Left ventricle myocardium inferior (tissue), 1 donor: ENCODE results near the gene TBC1D16. TPM values are rescaled to one million over a fixed set of nuclear protein-coding genes. Genes with fewer than 3 reads are reported as not detected.

Experiments
- DNase-seq: peaks from one replicate; pipeline ENCODE4 v3.0.0-alpha.2; 2020
- H3K27ac ChIP-seq: fragments of 200-600 bp; replicated peaks from 2 replicates; pipeline ENCODE4 v1.8.0; 2021
- H3K27me3 ChIP-seq: fragments of 200-600 bp; 2 replicates; pipeline ENCODE4 v1.8.0; 2021; ENCODE audit warnings: low read depth
- H3K36me3 ChIP-seq: fragments of 200-600 bp; 2 replicates; pipeline ENCODE4 v1.8.0; 2021
- H3K4me1 ChIP-seq: fragments of 200-600 bp; 2 replicates; pipeline ENCODE4 v1.8.0; 2021
- H3K4me3 ChIP-seq: fragments of 200-600 bp; 2 replicates; pipeline ENCODE4 v1.8.0; 2021; ENCODE audit warnings: mild to moderate bottlenecking, moderate library complexity
- H3K9me3 ChIP-seq: fragments of 200-600 bp; replicated peaks from 2 replicates; pipeline ENCODE4 v1.8.0; 2021
- intact Hi-C: fragments of 100-400 bp; cut with micrococcal nuclease; formaldehyde crosslinking; loops from one replicate; pipeline ENCODE4 v1.11.0; 2022
- total RNA-seq: library from RNA; stranded (reverse); fragmentation: NEBNext Ultra II Directional; extraction: Animal tissue kit (Norgen Biotek cat#: 25700); gene quantifications from one replicate; pipeline ENCODE4 v1.2.1, GENCODE V29; 2021
- TF ChIP-seq, protein P1 (sequence below): fragments of 200-600 bp; IDR thresholded peaks from 2 replicates; pipeline ENCODE4 v1.8.0; 2021; ENCODE audit warnings: antibody characterized with exemption, mild to moderate bottlenecking, borderline replicate concordance
- donor health status: DM: no; HTN: yes; CAD: no; lungs with severe emphysema.

Gene TBC1D16
- total RNA-seq, 1 donor from 2014 or later, result 15.9 TPM

DNA sequence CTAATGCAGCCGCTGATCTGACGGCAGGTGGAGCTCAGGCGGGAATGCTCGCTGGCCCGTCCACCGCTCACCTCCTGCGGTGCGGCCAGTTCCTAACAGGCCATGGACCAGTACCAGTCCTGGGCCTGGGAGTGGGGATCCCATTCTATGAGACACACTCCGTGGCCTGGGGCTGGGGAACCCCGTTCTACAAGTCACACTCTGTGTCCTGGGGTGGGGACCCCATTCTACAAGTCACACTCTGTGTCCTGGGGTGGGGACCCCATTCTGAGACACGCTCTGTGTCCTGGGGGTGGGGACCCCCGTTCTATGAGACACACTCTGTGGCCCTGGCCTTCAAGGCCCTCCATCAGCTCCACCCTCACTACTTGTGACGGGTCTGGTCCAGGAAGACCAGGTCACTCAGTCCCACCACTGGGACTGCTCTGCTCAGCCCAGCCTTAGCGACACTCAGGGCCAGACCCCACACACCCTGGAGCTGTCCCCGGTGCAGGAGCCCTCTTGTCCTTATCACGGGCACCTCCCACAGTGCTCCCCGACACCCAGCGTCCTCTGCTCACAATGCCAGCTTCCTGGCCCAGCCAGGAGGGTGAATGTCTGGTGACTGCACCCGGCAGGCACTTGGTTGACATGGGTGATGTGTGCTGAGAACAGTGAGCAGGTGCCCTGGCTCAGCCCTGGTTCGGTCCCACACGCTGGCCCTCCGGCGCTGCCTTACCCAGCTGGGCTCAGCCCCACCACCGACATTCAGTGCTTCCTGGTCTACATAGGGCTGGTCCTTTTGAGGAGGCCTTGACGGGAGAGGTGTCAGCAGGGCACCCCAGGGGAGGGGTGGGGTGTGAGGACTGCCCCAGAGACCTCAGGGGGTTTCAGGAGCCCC, 89.1 kb downstream of the TBC1D16 start:
- Histone ChIP-seq H3K27ac (no peak overlapping the region), H3K4me3 (no peak overlapping the region), H3K4me1 (peaks cover 17% of the 10 kb centered on the region), H3K27me3 (no peaks in the 10 kb centered on the region), H3K9me3 (no peaks in the 10 kb centered on the region), H3K36me3 (peaks cover 44% of the 10 kb centered on the region)
- peak; percentile 11 for DNase-seq
- intact Hi-C loops, result no loop called here
- TF ChIP-seq, protein P1, sequence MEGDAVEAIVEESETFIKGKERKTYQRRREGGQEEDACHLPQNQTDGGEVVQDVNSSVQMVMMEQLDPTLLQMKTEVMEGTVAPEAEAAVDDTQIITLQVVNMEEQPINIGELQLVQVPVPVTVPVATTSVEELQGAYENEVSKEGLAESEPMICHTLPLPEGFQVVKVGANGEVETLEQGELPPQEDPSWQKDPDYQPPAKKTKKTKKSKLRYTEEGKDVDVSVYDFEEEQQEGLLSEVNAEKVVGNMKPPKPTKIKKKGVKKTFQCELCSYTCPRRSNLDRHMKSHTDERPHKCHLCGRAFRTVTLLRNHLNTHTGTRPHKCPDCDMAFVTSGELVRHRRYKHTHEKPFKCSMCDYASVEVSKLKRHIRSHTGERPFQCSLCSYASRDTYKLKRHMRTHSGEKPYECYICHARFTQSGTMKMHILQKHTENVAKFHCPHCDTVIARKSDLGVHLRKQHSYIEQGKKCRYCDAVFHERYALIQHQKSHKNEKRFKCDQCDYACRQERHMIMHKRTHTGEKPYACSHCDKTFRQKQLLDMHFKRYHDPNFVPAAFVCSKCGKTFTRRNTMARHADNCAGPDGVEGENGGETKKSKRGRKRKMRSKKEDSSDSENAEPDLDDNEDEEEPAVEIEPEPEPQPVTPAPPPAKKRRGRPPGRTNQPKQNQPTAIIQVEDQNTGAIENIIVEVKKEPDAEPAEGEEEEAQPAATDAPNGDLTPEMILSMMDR, result no peak

DNA sequence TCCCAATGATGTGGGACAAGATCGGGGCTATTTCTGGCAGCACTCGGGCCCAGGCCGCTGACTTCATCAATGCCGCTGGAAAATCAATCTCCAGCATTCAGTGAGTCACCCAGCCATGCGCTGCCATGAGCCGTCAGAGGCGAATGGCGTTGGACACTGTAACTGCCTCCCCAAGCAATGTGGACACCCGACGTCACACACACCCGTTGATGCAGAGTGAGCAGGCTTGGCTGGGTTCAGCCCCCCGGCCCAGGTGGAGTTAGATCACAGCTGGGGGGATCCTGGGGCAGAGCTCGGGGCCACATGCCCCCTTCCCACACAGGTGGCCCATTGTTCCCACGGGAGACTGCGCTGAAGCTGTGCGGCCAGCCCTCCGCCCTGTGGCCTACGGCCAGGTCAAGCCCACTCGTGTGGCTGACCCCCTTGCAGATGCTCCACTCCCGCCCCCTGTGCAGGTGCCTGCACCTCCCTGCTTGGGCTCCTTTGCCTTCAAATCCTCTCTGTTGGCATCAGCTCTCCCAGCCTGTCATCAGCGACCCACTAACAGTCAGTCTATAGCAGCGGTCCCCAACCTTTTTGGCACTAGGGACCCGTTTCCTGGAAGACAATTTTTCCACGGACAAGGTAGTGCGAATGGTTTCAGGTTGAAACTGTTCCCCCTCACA, 89.9 kb downstream of the TBC1D16 start:
- H3K4me3 ChIP-seq, result no peak overlapping the region
- peaks cover 46% of the 10 kb centered on the region for H3K36me3 ChIP-seq
- TF ChIP-seq, protein P1, result no peak
- no peaks in the 10 kb centered on the region for H3K27me3 ChIP-seq
- no peak overlapping the region for H3K27ac ChIP-seq
- intact Hi-C loops, result no loop called here
- peaks cover 10% of the 10 kb centered on the region for H3K4me1 ChIP-seq
- H3K9me3 ChIP-seq, result no peaks in the 10 kb centered on the region
- peak; percentile 7 for DNase-seq

DNA sequence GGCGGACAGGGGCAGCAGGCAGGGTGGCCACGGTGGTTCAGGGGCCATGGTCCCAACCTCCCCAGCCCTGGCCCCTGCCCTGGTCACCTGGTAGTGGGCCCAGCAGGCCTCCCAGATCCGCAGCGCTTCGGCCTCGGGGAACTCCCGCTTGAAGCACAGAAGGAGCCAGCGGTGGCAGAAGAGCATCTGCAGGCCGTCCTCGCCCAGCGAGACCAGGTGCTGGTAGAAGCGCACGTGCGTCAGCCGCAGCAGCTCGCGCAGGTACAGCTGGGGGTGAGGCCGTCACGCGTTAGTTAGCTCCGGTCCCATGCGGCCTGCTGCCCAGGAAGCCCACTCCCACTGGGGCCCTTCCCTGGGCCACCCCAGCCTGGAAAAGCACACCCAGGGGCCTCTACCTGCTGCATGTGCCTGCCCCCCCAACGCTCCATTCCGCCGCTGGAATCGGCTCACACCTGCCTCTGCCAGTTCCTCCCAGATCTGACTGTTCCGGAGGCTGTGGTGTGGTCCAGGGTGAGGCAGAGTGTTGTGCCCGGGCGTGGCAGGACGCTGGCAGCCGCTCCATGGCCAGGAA, 90.8 kb downstream of the TBC1D16 start:
- TF ChIP-seq, protein P1, result no peak
- intact Hi-C loops, result no loop called here
- Histone ChIP-seq H3K4me1 (peaks cover 10% of the 10 kb centered on the region), H3K4me3 (no peak overlapping the region), H3K36me3 (peaks cover 50% of the 10 kb centered on the region), H3K9me3 (no peaks in the 10 kb centered on the region), H3K27me3 (no peaks in the 10 kb centered on the region), H3K27ac (no peak overlapping the region)
- peak; percentile 8 for DNase-seq

GRCh38 chr17:79944251-79944812, 91.3 kb downstream of the TBC1D16 start:
- intact Hi-C loops, result no loop called here
- no peaks in the 10 kb centered on the region for H3K27me3 ChIP-seq
- peaks cover 48% of the 10 kb centered on the region for H3K36me3 ChIP-seq
- no peak overlapping the region for H3K4me3 ChIP-seq
- TF ChIP-seq, protein P1, result no peak
- no peak overlapping the region for H3K27ac ChIP-seq
- peak; percentile 12 for DNase-seq
- H3K9me3 ChIP-seq, result no peaks in the 10 kb centered on the region
- H3K4me1 ChIP-seq, result peaks cover 10% of the 10 kb centered on the region

DNA sequence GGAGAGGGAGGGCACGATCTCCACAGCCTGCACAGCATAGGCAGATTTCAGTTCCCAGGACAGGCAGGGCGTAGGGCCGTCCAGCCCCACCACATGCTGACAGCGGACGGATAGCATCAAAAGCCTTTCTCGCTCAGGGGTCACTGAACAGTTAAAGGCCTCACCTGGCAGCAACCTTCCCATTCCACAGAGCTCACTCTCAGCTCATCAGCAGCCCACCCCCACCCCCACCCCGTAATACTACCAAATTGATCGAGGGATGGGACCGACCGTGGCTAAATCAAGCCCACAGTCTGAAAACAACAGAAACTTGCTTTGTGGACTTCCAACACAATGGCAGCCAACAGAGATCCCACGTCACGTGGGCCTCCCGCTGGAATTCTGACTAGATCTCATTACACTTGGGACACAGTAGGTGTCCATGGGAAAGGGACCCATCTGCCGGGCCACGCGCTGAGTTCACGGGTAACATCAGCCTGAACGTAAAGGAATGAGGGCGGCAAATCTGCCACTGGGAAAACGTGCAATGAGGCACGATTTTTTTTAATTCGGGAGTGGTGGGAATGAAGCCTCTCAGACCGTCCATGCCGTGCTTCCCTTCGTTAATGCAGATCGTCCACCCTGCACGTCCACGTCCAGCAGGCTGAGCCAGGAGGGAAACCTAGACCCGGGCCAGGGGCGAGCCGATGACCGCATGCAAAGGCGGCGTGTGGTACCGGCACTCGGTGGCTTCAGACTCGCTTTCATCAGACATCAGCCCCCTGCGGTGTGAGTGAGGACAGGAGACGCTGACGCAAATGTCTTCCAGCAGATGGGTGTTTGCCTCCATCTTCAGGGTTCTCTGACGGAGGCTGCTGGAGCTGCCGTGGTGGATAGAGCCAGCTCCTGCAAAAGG, 92.1 kb downstream of the TBC1D16 start:
- Histone ChIP-seq H3K9me3 (no peaks in the 10 kb centered on the region), H3K36me3 (peaks cover 40% of the 10 kb centered on the region), H3K4me1 (peaks cover 10% of the 10 kb centered on the region), H3K4me3 (no peak overlapping the region), H3K27me3 (no peaks in the 10 kb centered on the region), H3K27ac (no peak overlapping the region)
- TF ChIP-seq, protein P1, result no peak
- DNase-seq, result peak; percentile 3
- intact Hi-C loops, result no loop called here
